Panc1 (cell line): ENCODE results near the gene TEX22. TPM values are rescaled to one million over a fixed set of nuclear protein-coding genes. Genes with fewer than 3 reads are reported as not detected.

Source experiments
- ATAC-seq: fragments of 200-7000 bp; cut with Tn5 transposase; 2 replicates; pipeline ENCODE4 v1.9.1; 2020; ENCODE audit warnings: mild to moderate bottlenecking, moderate library complexity
- BruUV-seq: library from RNA; stranded (reverse); fragments of 400-500 nt; replicated peaks from 2 replicates; lab custom pipeline; 2021; lab: Mats Ljungman, UMichigan
- CTCF ChIA-PET: fragments of 300-600 bp; sonication (Branson Sonifier 250); formaldehyde crosslinking; loops from one replicate; lab custom pipeline; 2022; ENCODE audit warnings: antibody characterized with exemption; lab: Charles Lee
- POLR2A ChIA-PET: fragments of 300-600 bp; sonication (Branson Sonifier 250); formaldehyde crosslinking; loops from one replicate; lab custom pipeline; 2022; ENCODE audit warnings: antibody characterized with exemption; lab: Charles Lee
- DNase-seq: peaks from one replicate; pipeline ENCODE4 v3.0.0-alpha.2; 2010; ENCODE audit warnings: low read depth, low spot score
- H3K27ac ChIP-seq: 2 replicates; pipeline ENCODE4 v1.5.1; 2011; ENCODE audit warnings: mild to moderate bottlenecking, low read length, inconsistent platforms
- H3K27me3 ChIP-seq: fragments of 200-500 bp; sonication (Bioruptor generic); 2 replicates; pipeline ENCODE4 v1.6.0; 2014; ENCODE audit warnings: low read length, inconsistent platforms; ENCODE audit not compliant: control insufficient read depth, insufficient read depth
- H3K36me3 ChIP-seq: fragments of 200-500 bp; sonication (Bioruptor generic); 2 replicates; pipeline ENCODE4 v1.5.1; 2014; ENCODE audit warnings: inconsistent platforms, mild to moderate bottlenecking, low read length, moderate library complexity; ENCODE audit not compliant: control insufficient read depth, insufficient read depth
- H3K4me1 ChIP-seq: 2 replicates; pipeline ENCODE4 v1.5.1; 2011; ENCODE audit warnings: inconsistent platforms, mild to moderate bottlenecking, low read length, moderate library complexity; ENCODE audit not compliant: control insufficient read depth, insufficient read depth
- H3K4me3 ChIP-seq, 2 experiments: 2 replicates each; pipeline ENCODE4 v1.5.1; 2011 to 2012; ENCODE audit warnings: low read depth in 2 of 2, low read length in 2 of 2, mild to moderate bottlenecking in 2 of 2, inconsistent platforms in 1 of 2, moderate library complexity in 1 of 2
- H3K9me3 ChIP-seq: fragments of 200-500 bp; sonication (Bioruptor generic); 2 replicates; pipeline ENCODE4 v1.5.1; 2014; ENCODE audit warnings: low read depth, mild to moderate bottlenecking, inconsistent platforms, low read length, moderate library complexity; ENCODE audit not compliant: control insufficient read depth, insufficient read depth
- CTCF ChIP-seq: fragments of 450-650 bp; IDR thresholded peaks from 2 replicates; pipeline ENCODE4 v1.5.1; 2017; ENCODE audit warnings: mild to moderate bottlenecking
- POLR2AphosphoS5 ChIP-seq: IDR thresholded peaks from 2 replicates; pipeline ENCODE4 v1.6.1; 2012; ENCODE audit warnings: mild to moderate bottlenecking, low read depth, low read length, moderate library complexity
- REST ChIP-seq, 2 experiments: IDR thresholded peaks; 2 replicates each; pipeline ENCODE4 v1.6.1; 2011 to 2012; ENCODE audit warnings: low read depth in 2 of 2, control low read depth in 1 of 2, low read length in 1 of 2, mild to moderate bottlenecking in 1 of 2, moderate library complexity in 1 of 2; ENCODE audit not compliant: insufficient read depth in 1 of 2
- SIN3A ChIP-seq: IDR thresholded peaks from 2 replicates; pipeline ENCODE4 v1.6.1; 2012; ENCODE audit warnings: low read depth, mild to moderate bottlenecking, low read length, moderate library complexity, borderline replicate concordance; ENCODE audit not compliant: insufficient read depth
- TCF7L2 ChIP-seq: IDR thresholded peaks from 2 replicates; pipeline ENCODE4 v1.6.1; 2011; ENCODE audit warnings: mild to moderate bottlenecking, low read depth, low read length, inconsistent platforms
- in situ Hi-C: cut with HindIII; loops from 2 replicates; pipeline ENCODE4 v1.10.0; 2016; ENCODE audit warnings: low sequenced_read_pairs, low pct_unique_long_range_greater_than_20kb
- intact Hi-C: fragments of 100-400 bp; cut with micrococcal nuclease; formaldehyde crosslinking; loops from one replicate; pipeline ENCODE4 v1.10.0; 2022; ENCODE audit not compliant: unreplicated experiment
- total RNA-seq: library from RNA; stranded (reverse); gene quantifications from one replicate; pipeline ENCODE4 v1.2.1, GENCODE V29; 2021; ENCODE audit not compliant: unreplicated experiment

TEX22 gene
- total RNA-seq, 1 experiment from 2014 or later: 2.9 TPM

GRCh38 chr14:105412771-105413543 lies 14.6 kb downstream of the TEX22 start:
- intact Hi-C loops: no loop called here
- TF ChIP-seq CTCF (no peak), POLR2AphosphoS5 (no peak), REST (IDR thresholded peaks at IDR 0.05; ENCODE audit: insufficient read depth in 1 of 2, low read depth in 2 of 2, low read length in 1 of 2) (no peak), TCF7L2 (no peak), SIN3A (no peak)
- POLR2A ChIA-PET: no interaction called here
- in situ Hi-C loops: no loop called here
- H3K9me3 ChIP-seq: no peaks in the 10 kb centered on the region
- CTCF ChIA-PET: interaction anchor here (0.6 kb wide), 1 partner anchor 211 kb away, joined by 8 read pairs; no protein-coding TSS in a partner anchor
- no peak overlapping the region for H3K27ac ChIP-seq
- no peak overlapping the region for H3K4me3 ChIP-seq
- BruUV-seq: no TSS peak
- no peaks in the 10 kb centered on the region for H3K36me3 ChIP-seq
- no peak for ATAC-seq
- no peaks in the 10 kb centered on the region for H3K4me1 ChIP-seq
- no peak for DNase-seq
- H3K27me3 ChIP-seq: no peaks in the 10 kb centered on the region

- no peak for ATAC-seq
- no peak for DNase-seq
- H3K27me3 ChIP-seq: no peaks in the 10 kb centered on the region
- H3K27ac ChIP-seq: no peak overlapping the region
- no peaks in the 10 kb centered on the region for H3K4me1 ChIP-seq
- in situ Hi-C loops (no loop called here), intact Hi-C loops (no loop called here)
- H3K9me3 ChIP-seq: no peaks in the 10 kb centered on the region
- BruUV-seq: no TSS peak
- ChIA-PET POLR2A (no interaction called here), CTCF (no interaction called here)
- TF ChIP-seq TCF7L2 (no peak), CTCF (no peak), SIN3A (no peak), POLR2AphosphoS5 (no peak), REST (IDR thresholded peaks at IDR 0.05; ENCODE audit: insufficient read depth in 1 of 2, low read depth in 2 of 2, low read length in 1 of 2) (no peak)
- H3K4me3 ChIP-seq: no peak overlapping the region
- H3K36me3 ChIP-seq: no peaks in the 10 kb centered on the region
Measured at GRCh38 chr14:105413544-105413886, 15.2 kb downstream of the TEX22 start.
